ENCODE data around the gene CCDC134. TPM values are rescaled to one million over a fixed set of nuclear protein-coding genes. Genes with fewer than 3 reads are reported as not detected.

The CCDC134 gene
- total and polyA plus RNA-seq, 9 of the 15 experiments (the other 6 are each of a cell fraction or from before 2014, with no cell fraction given): 0.56 to 11.9 (median 5.3) TPM

- intact Hi-C loops (cut with micrococcal nuclease) (no loop called here), in situ Hi-C loops (cut with MboI) (no loop called here)
- H3K4me2 ChIP-seq (ENCODE audit: insufficient read depth, low read length): no peak overlapping the region
- H3K9me1 ChIP-seq (ENCODE audit: control insufficient read depth, insufficient read depth, low read length): peaks cover 5% of the 10 kb centered on the region
- 92% methylated on average over 15 of the region's 16 CpGs for WGBS (ENCODE audit: insufficient coverage, low coverage, missing lambda C conversion rate)
- FAIRE-seq: no peak
- BruUV-seq (replicated peaks): no TSS peak
- peaks cover 7 to 8% of the 10 kb centered on the region in 2 experiments; a peak in 3 of 5 replicates for H3K4me1 ChIP-seq (replicated peaks in 1 of 2; ENCODE audit: control insufficient read depth in 2 of 2, insufficient read depth in 2 of 2, low read length in 2 of 2)
- H4K20me1 ChIP-seq (replicated peaks; ENCODE audit: control insufficient read depth, insufficient read depth, low read length): no peaks in the 10 kb centered on the region
- no peak overlapping the region for H2AFZ ChIP-seq (ENCODE audit: low read depth, low read length)
- TF ChIP-seq BCOR (IDR thresholded peaks at IDR 0.05) (peak; percentile 62), RBM25 (IDR thresholded peaks at IDR 0.05; ENCODE audit: low read depth, low read length, severe bottlenecking) (peak; percentile 44)
- TF ChIP-seq, protein P1, sequence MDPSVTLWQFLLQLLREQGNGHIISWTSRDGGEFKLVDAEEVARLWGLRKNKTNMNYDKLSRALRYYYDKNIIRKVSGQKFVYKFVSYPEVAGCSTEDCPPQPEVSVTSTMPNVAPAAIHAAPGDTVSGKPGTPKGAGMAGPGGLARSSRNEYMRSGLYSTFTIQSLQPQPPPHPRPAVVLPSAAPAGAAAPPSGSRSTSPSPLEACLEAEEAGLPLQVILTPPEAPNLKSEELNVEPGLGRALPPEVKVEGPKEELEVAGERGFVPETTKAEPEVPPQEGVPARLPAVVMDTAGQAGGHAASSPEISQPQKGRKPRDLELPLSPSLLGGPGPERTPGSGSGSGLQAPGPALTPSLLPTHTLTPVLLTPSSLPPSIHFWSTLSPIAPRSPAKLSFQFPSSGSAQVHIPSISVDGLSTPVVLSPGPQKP (CRISPR knock-in tag; IDR thresholded peaks at IDR 0.05): no peak
- H3K27ac ChIP-seq (ENCODE audit: extremely low read depth, low read depth, low read length): no peak overlapping the region
- H3K9me3 ChIP-seq (replicated peaks; ENCODE audit: control insufficient read depth, insufficient read depth, low read depth, low read length): no peaks in the 10 kb centered on the region
- H3K9ac ChIP-seq (ENCODE audit: insufficient read depth in 1 of 2, low read depth in 2 of 2, low read length in 2 of 2): no peak overlapping the region; a peak in 1 of 4 replicates
- no peak overlapping the region for H3K4me3 ChIP-seq
- H3K27me3 ChIP-seq (ENCODE audit: control insufficient read depth in 2 of 2, insufficient read depth in 2 of 2, low read length in 2 of 2): no peaks in the 10 kb centered on the region
- CTCF ChIA-PET (ENCODE audit: low intra/inter-chr PET ratio): no interaction called here
- POLR2A ChIA-PET: no interaction called here
- H3K79me2 ChIP-seq (ENCODE audit: control insufficient read depth, insufficient read depth, low read length): 0 out of 3 replicates have a peak, but pooled peaks cover 6% of the 10 kb centered on the region
- peaks cover 49% of the 10 kb centered on the region; the same call in 2 of the 3 replicates for H3K36me3 ChIP-seq (ENCODE audit: control insufficient read depth, insufficient read depth, low read length)
- no peak for DNase-seq (ENCODE audit: extremely low read depth in 1 of 4, low spot score in 3 of 4)
- ATAC-seq: no peak
Observed at GRCh38 chr22:41812805-41813545, 12.5 kb downstream of the CCDC134 start.

Measured in K562 (cell line).